Limb (tissue), 2 donors: ENCODE results near the gene FABP3.
"Not testable (repeated sequence)": the region's sequence is repeated elsewhere in the genome, so short reads cannot be mapped to it uniquely, and the experiment has no call there.

Source experiments
- DNase-seq, 2 donors: peaks; one replicate each; pipeline ENCODE4 v3.0.0-alpha.2; 2016; ENCODE audit errors: extremely low spot score in 2 of 2

FABP3 gene

DNA sequence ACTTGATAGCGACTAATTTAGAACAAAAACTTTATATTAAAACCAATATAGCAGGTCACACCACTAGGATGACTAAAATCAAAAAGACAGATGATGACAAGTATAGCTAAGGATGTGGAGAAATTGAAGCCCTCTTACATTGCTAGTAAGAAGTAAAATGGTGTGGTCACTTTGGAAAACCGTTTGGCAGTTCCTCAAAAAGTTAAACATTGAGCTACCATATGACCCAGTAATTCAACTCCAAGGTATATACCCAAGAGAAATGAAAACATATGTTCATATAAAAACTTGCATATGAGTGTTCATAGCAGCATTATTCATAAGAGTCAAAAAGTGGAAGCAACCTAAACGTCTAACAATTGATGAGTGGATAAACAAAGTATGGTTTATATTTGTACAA lies 27.1 kb upstream of the FABP3 start:
- no peak for DNase-seq

DNA sequence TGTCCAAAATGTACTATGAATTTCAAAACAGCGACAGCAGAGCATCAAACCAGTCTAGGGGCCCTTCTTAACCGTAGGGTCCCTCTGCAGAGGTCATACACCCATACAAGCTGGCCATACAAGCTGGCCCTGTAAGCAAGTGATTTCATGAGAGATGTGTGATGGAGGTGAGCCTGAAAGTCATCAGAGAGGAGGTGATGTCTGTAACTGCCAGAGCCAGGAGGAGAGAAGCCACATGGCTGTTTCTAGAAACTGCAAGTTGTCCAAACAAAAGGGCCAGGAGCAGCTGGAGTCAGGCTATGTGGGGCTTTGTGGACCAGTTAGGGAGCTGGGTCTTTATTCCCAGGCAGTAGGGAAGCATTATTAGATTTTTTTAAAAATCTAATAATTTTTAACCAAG lies 25.4 kb upstream of the FABP3 start:
- DNase-seq: no peak

DNA sequence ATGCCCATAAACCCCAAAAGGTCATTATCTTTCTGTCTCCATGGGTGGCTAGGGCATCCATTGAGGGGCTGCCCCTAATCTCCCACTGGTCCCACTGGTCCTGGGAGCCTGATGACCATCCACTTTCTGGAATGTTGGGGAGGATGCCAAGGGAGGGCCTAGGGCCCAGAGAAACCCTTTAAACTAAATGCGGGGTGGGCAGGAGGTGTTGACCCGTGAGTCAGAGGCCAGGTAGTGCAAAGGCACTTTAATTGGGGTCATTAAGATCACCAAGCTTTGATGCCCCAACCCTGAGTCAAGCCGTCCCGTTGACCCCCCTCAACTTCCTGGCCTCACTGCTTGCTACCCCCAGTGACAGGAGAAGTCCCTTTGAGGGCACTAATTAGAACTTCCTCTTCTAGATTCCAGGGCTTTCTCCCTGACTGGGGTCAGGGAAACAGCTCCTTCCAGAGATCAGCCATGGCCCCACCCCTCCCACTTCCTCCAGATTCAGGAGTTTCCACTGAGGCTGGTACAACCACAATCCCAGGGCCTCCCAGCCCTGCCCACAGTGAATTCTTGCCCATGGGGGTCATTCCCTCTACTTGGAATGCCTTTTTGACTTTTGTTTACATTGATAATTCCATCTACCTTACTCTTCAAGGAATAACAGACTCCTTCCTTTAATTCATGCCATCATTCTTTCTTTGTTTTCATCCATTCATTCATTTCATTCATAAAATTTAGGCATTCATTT lies 24.7 kb upstream of the FABP3 start:
- DNase-seq: no peak

DNA sequence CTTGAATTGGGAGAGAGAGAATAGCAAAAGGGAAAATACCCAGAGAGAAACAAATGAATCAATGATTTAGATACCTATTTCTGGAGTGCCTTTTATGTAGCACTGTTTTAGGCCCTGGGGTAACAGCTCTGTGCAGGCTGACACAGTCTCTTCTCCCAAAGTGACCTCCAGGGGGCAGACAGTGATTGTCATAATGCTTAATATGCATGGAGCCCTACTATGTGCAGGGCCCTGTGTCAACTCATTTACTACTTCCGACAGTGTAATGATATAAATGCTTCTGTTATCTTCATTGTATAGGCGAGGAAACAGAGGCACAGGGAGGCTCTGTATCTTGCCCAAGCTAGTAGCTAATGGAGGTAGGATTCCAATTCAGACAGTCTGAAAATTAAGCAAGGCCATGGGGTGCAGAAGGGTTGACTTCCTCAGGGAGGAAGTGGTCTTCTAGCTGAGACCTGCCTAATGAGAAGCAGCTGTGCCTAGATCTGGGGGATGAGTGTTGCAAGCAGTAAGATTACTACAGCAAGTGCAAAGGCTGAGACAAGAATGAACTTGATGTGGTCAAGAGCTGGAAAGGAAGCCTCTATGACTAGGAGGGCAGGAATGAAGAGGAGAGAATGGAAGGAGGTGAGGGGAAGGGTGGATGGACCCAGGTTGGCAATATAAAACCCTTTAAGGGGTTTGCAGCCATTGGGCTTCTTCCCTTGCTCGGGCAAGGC lies 23.9 kb upstream of the FABP3 start:
- no peak for DNase-seq

DNA sequence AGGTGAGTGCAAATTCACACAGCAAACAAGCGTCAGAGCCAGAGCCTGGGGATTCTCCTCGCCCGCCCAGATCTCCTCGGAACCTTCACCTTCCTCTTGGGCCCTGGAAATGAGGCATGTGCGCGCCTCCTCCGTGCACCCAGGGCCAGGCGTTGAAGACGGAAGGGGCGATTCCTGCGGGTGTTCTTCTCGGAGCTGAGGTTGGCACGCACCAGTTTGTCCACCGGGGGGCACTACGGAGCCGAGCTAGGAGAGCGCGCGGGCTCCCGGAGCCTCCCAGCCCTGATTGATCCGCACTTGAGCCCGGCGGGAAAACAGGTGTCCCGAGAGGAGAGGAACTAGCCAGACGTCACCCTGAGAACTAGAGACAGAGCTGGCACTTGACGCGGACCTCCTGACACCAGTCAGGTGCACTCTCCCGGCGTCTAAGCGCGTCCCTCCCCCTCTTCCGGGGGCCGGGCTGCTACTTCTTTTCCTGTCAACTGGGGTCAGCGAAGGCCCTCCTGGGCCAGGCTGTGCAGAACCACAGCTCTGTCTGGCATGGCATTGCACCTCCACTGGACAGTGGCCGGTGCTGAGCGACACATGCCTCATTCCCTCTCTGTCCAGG lies 21.8 kb upstream of the FABP3 start:
- peak; percentile 79 to 91 for DNase-seq

DNA sequence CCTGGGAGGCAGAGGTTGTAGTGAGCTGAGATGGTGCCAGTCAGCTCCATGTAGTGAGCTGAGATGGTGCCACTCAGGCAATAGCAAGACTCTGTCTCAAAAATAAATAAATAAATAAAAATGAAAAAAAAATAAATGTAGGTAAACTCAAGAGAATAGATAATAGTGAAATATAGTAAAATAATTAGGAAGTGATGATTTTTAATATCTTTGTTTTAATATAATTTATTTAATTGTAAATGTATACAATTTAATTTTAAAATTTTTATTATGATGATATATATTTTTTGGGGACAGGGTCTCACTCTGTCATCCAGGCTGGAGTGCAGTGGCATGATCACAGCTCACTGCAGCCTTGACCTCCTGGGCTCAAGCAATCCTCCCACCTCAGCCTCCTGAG lies 20.6 kb upstream of the FABP3 start:
- DNase-seq: no peak

DNA sequence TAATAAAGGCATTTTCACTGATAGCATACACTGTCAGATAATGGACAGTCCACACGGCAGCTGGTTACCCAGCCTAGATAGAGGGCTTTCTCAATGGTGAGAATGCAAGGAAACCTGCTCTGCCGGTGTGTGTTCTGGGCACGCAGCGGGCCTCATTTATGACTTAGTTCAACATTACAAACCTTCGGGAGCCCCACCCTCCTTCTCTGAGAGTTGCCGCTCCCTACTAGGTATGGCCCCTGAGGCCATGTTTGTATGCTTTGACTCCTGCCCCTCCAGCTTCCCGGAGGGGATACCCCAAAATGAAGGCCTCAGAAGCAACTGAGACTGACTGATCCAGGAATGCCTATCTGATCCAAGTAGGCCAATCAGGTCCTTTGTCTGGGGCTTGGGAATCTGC lies 17.2 kb upstream of the FABP3 start:
- DNase-seq: no peak

DNA sequence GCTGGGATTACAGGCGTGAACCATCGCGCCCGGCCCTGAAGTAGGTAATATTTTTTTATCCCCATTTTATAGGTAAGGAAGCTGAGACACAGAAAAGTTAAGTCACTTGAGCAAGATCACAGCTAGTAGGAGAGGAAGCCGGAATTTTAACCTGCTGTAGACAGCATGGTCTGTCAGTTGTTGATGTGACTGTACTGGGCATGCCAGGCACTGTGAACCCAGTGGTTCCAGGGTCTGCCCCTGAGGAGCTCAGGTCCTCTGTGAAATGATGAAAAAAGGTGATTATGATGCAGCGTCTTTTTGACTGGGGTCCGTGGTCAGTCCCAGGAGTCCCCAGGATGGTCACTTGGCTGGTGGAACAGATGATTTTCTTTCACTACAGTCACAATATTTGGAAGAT lies 16.7 kb upstream of the FABP3 start:
- DNase-seq: no peak

DNA sequence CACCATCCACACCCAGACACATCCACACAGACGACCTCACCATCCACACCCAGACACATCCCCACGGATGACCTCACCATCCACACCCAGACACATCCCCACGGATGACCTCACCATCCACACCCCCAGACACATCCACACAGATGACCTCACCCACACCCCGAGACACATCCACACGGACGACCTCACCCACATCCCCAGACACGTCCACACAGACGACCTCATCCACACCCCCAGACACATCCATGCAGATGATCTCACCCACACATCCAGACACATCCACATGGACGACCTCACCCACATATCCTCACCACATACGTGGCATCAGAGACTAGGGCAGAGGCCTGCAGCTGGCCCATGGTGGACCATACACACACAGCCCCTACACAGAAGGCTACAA lies 14.7 kb upstream of the FABP3 start:
- no peak for DNase-seq

DNA sequence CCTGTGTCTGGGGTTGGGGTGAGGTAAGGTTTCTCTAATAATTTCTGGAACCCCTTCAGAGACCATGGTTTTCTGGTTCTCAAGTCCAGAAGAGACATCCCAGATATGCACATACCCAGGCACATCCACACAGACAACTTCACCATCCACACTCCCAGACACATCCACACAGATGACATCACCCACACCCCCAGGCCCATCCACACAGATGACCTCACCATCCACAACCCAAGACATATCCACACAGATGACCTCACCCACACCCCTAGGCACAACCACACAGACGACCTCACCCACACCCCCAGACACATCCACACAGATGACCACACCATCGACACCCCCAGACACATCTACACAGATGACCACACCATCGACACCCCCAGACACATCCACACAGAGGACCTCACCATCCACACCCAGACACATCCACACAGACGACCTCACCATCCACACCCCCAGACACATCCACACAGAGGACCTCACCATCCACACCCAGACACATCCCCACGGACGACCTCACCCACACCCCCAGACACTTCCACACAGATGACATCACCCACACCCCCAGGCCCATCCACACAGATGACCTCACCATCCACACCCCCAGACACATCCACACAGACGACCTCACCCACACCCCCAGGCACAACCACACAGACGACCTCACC lies 13.8 kb upstream of the FABP3 start:
- DNase-seq: not testable (repeated sequence)

DNA sequence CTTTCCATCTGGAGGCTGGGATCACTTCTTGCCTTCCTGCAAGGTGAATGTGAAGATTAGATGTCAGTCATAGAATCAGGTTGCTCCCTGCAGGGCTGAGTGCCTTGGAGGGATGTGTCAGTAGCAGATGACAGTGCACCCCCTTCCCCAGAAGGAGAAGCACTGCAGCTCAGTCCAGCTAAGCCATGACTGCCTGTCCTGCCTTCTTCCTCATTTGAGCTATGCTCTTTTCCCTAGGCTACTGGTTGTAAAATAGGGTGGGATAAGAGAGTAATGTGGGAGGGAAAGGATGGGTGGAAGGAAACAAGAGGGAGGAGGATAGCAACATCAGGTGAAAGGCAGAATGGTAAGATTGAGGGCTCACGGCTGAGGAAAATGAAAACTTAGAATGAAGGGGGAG lies 11.1 kb upstream of the FABP3 start:
- DNase-seq: no peak

DNA sequence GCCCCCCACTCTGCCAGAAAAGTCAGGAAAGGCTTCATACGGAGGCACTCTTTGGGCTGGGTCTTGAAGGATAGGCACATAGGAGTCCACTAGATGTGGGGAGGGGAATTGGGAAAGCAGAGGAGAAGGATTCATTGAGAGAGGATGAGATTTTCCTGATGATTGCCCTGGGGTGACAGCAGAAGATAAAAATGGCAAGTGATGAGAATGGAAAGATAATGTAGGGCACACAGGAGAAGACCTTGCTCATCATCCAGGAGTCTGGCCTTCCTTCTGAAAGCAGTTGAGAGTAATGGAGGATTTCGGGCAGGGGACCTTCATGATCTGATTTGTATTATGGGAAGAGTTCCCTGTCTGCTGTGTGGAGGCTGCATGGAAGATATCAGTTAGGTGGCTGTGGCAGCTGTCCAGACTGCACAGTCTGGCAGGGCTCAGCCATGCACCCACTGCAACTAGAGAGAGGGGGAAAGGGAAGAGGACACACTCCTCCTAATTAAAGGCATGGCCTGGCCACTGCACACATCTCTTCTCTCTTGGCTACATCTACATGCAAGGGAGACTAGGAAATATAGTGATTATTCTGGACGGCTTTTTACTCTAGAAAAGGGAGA lies 9.6 kb upstream of the FABP3 start:
- no peak for DNase-seq

DNA sequence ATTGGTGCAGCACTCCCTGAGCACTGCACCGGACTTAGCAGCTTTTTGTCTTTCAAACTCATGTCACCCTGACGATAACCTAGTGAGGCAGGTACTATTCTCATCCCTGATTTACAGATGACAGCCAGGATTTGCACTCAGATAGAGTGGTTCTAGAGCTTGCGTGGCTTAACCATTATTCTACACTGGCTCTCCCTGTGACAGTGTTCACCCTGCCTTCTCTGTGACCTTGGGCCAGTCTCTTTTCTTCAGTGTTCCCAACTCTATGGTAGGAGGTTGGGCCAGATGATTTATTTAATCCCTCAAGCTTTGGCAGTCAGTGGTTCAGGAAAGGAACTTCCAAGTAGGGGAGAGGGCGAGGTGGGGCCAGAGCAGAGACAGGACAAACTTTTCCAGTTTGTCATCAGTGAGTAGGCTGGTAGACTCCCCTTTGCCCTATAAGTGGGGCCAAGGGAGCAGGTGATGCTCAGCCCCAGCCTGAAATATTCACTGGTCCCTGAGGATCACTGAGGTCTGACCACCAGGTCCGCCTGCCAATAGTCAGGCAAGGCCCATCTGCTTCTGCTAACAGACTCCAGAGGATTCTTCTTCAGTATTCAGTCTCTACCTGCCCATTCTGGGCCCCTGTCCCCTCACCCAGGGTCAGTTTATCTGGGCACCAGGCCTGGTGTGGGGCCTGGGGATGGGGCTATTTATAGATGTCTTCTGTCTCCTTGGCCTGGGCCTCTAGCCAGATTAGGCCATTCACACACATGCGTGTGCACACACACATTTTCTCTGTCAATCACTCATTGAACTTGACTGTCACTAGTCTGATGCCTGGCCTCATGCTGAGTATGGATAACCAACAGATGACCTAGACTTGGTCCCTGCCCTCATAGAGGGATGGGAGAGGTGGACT lies 8.8 kb upstream of the FABP3 start:
- no peak for DNase-seq

DNA sequence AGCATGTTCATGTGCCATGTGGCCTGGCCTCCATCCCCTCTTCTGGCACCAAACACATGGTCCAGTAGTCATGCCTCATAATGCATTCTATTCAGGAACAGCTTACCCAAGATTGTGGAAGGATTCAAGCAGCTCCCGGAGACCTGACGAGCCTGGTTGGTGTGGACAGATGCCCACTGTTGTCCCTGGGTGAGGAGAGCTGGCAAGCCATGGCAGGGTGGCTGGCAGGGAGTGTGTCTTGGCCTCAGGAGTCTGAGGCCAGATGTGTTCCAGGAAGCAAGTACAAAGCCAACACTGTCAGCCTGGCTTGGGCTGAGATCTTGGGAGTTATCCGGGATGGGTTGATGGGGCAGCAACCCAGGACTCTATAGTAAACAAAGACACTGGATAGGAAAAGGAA lies 7.3 kb upstream of the FABP3 start:
- no peak for DNase-seq

DNA sequence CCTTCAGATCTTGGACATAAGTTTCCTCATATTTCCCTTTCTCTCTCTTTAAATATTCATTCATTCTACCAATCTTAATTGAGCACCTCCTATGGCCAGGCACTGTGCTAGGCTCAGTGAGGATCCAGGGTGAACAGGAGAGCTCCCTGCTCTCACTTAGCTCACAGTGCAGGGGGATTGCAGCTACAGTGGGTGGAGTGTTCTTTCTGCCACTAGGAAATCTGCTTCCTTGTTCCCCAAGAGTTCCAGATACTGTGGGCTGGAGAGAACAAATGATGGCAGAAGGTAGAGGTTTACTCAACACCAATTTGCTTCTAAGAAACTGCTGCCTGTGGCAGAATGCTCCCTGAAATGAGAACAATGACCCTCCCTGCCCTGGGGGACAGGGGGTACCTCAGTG lies 5.1 kb upstream of the FABP3 start:
- no peak for DNase-seq

DNA sequence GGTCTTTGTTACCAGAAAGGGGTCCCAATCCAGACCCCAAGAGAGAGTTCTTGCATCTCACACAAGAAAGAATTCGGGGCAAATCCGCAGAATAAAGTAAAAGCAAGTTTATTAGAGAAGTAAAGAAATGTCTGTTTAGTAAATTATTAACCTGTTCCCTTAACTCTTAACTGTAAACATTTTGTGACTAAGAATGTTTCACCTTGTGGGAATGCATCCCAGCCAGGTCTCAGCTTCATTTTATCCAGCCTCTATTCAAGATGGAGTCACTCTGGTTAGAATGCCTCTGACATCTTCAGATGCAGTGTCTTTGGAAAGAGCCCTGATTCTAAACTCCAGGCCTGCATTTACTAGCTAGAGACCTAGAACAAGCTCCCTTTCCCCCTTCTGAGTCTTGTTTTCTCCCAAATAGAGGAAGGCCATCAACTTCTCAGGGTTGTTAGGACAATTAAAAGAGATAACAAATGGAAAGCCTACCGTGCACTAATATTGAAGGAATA lies 4.5 kb upstream of the FABP3 start:
- no peak for DNase-seq

DNA sequence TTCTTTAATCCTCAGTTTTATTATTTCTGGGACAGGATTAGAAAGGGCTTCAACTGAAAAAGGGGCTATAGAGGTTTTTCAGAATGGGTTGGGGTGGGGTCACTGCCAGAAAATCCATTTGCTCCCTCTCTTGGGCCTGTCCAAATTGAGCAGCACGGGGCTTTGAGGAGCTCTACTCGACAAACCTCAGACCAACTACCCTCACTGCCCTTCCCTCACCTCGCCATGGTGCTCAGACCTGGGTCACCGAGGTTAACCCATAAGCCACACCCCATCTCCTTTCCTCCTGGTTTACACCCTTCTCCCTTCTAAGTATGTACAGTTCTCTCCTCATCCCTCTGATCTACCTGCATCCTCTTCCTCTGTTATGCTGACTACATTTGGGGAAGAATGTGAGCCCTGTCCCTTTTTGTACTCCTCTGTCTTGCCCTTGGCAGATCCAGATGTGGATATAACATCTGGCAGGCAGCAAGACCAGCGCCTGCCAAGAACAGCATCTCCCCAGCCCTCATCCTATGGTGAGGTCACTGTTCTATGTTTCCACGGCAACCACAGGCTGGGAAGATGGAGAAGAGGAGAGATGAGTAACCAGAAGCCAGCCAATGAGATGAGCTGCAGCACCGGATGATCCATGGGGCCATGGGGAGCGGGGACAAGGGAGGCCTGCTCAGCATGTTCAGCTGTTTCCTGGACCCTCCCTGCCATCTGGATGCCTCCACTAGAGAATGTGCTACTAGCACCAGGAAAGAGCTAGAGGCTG lies 3.7 kb upstream of the FABP3 start:
- peak; percentile 82 to 90 for DNase-seq

DNA sequence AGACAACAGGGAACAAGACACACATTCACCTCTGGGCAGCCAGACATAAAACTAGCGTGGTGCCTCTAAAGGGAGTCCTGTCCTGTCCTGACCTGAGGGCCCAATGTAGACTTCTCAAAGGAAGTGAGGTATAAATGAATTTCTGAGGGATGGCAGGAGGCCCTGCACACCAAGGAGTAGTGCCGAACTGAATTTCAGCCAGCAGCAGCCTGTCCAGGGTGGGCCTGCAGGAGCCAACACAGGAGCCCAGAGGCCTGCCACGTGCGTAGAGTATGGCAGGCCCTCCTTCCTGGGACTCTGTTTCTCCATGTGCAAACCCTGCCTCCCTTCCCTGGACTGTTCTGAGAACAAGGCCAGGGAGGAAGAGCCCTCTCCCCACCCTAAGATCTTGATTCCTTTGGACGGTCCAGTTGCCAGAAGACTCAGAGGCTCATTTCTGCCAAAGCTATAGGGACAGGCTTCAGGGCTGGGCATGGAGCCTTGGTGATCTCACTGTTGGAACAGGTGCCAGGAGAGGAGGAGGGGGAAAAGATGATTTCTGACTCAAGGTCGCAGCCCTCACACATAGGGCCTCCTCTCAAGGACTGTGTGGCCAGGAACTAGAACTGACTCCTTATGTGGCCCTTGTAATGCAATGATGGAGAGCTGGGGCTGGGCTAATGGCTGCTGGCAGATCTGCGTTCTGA lies 1.8 kb upstream of the FABP3 start:
- DNase-seq: peak in 1 of 2 donors; percentile 54

DNA sequence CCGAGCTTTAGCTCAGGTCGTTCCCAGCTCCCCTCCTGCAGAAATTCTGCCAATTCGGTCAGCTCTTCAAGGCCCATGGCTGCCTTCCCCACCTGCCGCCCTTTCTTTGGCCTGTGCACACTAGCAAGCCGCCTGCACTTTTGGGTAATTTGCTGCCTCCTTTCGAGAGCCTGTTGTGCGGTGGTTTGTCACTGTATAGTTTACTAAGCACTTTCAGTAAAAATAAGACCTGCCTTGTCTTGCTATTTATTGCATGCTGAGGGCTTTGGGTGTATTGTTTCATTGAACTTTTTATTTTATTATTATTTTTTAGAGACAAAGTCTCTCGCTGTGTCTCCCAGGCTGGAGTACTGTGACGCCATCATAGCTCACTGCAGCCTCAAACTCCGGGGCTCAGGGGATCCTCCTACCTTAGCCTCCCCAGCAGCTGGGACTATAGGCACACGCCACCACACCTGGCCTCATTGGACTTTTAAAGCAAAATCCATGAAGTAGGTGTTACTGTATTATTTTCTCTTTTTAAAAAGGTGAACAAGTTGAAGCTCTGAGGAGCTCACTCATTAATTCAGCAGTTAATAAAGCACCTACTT lies 1.1 kb upstream of the FABP3 start:
- no peak for DNase-seq
